ENCODE measurements around the gene IFT27.
"Not testable (repeated sequence)": the region's sequence is repeated elsewhere in the genome, so short reads cannot be mapped to it uniquely, and the experiment has no call there.

The IFT27 gene

DNA sequence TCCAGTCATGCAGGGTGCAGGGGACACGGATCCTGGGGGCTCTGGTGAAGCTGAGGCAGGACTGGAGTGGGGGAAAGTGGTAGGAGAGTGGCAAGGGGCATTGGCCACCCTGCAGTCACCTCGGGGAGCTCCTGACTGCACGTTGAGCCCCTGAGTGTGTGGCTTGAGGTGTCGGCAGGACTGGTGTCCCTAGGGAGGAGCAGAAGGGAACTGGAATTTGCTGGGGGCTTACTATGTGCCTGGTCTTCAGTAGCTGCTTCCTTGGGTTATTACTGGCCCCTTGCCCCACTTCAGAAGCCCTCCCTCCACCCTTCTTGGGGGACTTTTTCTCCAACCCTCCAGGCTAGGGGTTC lies 31.5 kb downstream of the IFT27 start:
- no peak for DNase-seq (ENCODE audit: low read depth)

DNA sequence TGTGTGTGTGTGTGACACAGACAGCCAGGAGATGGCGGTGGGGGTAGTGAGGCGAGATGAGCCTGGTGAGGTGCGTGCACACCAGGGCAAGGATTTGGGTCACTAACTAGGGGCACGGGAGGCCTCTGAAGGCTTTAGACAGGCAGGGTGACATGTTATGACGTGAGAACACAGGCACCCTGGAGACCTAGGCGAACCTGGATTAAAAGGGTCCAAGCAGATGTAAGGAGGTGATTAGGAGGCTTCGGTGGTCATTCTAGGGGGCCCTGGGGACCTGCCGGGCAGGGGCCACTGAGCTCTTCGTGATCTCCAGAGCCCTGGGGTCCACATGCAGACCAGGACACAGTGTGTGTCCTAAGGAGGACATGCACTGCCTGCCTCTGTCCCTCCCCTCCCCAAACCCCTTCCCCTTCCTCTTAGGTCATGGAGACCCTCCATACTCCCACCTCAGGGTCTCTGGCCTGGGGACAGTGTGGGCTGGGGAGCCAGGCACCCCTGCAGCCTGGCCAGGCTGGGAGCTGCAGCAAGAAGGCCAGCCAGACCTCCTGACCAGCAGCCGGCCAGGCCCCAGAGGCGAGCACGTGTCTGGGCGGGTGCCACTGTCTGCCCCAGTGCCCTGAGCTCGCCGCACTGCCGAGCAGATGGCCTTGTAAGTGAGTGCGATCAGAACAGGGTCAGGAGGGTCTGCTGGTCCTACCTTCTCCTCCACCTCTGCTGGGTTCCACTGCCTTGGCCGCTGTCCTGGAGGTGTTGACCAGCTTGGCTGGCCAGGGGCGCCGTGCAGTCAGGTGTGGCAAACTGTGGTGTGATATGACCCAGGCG lies 32.1 kb downstream of the IFT27 start:
- DNase-seq (ENCODE audit: low read depth), result no peak

DNA sequence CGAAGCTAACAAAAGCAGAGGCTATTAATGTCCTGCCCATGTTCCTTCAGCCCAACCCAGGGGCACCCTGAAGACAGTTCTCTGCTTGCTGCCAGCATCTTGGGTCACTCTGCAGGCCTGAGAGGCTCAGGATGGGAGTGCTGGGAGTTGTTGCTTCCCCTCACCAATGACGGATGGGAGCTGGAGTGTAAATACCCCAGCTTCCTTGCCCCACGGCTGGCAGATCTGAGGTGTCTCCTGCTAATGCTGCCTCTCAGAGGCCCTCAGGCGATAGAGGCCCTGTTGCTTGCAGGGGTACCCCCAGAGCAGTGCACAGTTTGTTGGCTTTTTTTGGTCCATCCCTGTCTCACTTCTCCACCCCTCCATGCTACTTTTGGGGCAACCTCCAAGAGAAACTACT lies 32.9 kb downstream of the IFT27 start:
- no peak for DNase-seq (ENCODE audit: low read depth)

DNA sequence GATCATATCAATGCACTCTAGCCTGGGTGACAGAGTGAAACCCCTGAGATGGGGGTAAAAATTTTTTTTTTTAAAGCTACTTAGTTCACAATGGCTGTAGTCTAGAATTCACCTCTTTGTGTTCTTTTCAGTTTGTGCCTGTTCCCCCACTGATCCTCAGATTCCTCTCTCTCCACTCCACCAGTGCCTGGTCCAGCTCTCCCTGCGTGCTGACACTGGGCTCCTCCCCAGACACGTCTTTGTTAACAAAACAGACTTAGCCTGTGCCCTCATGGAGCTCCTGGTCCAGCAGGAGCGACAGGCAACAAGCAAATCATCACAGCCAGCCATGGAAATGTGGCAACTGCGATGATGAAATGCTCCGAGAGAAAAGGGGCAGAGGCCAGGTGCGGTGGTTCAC lies 34.0 kb downstream of the IFT27 start:
- DNase-seq (ENCODE audit: low read depth), result no peak

DNA sequence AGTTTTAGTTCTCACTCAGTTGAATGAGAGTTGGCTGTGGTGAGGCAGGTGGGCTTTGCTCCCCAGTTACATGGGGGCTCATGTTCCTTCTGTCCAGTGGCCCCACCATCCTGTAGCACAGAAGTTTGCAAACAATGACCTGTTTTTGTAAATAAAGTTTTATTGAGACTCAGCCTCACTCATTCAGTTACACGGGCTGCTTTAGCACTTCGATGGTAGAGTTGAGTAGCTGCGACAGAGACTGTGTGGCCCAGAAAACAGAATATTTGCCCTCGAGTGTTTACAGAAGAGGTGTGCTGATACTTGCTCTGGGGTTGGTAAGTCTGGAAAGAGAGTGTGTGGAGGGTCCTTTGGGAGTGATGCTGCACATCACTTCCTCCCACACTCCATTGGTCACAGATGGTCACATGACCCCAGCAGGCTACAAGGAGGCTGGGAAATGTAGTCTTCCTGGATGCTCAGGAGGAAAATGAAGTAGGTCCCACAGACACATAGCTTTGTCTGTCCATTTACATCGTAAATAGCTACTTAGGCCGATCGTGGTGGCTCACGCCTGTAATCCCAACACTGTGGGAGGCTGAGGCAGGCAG lies 34.6 kb downstream of the IFT27 start:
- DNase-seq (ENCODE audit: low read depth), result no peak

DNA sequence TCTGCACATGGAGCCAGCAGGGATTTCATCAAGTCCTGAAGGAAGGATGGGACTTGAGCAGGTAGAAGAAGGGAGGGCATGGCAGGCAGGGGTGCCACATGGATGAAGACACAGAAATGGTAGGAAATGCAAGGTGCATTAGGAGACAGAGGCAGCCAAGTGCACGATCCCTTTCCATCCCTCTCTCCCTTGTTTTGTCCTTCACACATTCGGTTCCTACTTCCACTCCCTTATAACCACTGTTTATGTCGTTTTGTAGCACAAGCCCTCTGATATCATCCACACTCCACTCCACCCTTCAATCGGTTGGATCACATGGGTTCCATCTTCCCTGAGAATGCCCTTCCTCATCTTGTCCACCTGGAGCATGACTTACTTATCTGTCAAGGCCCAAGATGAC lies 35.2 kb downstream of the IFT27 start:
- DNase-seq (ENCODE audit: low read depth), result no peak

DNA sequence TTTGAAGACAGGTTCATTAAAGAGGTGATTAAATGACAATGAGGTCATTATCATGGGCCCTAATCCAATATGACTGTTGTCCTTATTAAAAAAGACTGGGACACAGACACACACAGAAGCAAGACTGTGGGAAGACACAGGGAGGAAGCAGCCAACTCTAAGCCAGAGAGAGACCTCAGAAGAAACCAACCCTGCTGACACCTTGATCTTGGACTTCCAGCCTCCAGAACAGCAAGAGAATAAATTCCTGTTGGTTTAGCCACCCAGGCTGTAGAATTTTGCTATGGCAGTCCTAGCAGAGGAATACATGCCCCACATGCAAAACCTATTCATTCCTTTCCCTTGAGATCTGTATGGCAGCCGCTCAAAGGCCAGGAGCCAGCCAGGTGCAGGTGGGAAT lies 36.7 kb downstream of the IFT27 start:
- no peak for DNase-seq (ENCODE audit: low read depth)

DNA sequence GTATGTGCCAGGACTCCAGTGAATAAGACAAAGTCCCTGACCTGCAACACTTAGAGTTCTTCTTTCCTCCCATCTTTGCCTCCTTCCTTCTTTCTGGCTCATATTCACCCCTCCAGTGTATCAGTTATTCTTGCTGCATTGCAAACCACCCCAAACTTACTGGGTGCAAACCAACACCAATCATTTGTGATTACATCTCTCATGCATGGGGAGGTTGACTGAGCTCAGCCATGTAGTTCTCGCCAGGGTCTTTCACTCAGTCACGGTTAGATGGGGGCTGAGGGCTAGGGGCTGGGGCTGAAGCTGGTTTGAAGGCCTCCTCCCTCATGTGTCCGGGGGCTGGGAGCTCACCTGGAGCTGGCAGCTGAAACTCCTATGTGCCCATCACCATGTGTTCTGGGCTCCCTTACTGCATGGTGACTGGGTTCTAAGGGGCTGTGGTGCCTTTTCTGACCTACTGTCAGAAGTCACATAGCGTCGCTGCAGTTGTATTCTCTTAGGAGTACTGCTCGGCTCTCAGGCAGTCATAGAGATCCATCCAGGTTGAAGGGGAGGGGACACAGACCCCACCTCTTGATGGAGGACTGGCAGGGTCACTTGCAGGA lies 37.4 kb downstream of the IFT27 start:
- no peak for DNase-seq (ENCODE audit: low read depth)

DNA sequence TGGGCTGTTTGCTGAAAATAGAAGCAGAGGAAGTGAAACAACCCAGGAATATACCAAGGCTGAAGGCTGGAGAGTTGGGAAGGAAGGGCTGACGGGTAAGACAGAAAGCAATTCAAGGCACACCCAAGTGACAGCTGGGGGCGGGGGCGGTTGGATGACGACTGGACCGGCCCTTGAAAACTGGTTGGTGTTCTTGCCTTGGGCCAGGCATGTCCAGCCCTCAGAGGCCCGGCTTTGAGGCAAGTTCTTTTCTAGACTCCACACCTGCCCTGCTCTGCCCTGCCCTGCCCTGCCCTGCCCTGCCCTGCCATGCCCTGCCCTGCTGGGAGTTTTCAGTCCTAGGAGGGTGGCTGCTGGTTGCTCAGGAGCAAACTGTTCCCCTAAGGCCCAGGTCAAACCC lies 38.1 kb downstream of the IFT27 start:
- DNase-seq (ENCODE audit: low read depth), result no peak

DNA sequence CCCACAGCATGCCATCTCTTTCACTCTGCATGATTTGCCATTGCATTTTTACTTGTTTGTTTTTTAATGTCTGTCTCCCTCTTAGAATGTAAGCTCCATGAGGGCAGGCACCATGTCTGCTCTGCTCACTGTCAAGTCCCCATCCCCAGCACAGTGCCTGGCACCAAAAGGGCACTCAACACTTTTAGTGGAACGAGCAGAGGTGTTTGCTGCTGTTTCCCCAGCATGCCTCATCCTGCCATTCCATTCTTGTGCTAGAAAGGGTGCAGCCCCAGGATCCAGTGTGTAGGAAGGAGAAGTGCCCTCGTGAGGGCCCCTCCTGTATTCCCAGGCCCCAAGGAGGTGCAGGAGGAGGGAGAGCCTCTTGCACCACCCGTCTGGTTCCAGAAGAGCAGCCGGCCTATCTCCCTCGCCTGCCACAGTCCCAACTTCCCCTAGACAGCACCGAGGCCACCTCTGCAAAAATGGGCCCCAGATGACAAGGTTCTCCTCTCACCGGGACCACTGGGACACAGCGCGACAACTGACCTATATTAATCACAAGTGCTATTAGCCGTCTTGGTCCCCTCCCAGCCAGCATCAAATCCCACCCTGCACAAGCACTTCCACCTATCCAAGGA lies 39.1 kb downstream of the IFT27 start:
- DNase-seq (ENCODE audit: low read depth), result no peak

DNA sequence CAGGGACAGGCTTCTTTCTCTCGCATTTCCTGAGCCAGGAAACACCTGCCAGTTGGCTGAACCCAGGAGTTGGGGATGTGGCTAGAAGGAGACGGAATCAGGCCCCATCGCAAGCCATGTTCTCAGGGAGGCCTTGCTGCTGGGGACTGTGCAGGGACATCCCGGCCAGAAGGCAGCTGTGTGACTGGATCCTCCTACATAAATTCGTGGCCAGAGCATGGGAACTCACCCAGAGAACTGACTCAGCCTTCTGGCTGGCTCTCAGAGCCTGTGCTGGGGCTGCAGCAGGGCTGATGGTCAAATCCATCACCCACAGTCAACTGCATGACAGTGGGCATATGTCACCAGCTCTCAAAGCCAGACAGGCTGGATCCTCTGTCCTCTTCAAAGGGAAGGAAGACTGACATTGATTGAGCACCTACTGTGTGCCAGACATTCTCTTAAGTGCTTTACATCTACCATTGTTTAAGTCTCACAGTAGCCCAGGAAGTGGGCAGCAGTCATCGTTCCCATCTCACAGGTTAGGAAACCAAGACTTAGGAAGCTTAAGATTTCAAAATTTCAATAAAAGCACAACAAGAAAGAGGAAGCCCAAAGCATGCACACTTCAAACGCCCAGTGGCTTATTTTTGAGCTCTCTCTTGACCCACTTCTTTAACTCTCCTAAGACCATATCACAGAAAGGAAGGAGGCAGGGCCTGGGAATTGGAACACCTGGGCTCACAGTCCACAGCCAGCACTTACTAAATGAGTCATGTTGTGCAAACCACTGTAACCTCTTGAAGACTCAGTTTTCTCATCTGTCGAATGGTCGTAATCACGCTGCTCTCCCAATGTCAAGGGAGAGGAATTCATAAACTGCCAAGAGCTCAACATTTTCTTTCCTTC lies 41.5 kb downstream of the IFT27 start:
- DNase-seq (ENCODE audit: low read depth), result no peak

DNA sequence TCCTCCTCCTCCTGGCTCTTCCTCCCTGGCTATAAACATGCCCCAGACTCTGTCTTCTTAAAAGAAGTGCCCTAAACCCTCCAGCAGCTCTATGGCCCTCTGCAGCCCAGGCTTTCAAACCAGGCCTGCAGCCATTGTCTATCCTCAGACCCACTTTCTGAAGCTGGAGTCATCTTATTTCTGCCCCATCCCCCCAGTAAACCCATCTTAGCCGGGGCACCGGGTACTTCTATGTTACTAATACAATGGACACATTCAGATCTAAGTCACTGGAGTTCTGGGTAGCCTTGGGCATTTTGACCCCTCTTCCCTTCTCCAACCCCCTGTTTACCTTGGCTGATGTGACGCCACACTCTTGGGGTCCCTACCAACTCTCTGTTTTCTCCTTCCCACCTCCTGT lies 42.6 kb downstream of the IFT27 start:
- DNase-seq (ENCODE audit: low read depth), result no peak

DNA sequence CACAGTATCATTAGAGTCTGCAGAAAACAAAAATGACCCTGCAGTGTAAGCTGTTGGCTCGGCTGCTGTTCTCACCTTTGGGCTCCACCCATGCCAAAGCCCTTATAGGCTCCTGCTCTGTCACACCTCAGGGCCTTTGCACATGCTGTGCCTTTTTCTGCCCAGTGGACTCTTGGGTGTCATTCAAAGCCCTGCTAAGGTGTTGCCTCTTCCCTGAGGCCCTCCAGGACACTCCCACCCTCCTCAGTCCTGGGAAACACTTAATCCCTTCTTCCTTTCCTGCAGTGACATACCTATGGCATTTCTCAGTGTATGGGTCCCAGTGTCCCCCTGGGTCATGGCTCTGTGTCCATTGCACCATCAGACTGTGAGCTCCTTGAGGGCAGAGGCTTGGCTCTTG lies 43.3 kb downstream of the IFT27 start:
- no peak for DNase-seq (ENCODE audit: low read depth)

DNA sequence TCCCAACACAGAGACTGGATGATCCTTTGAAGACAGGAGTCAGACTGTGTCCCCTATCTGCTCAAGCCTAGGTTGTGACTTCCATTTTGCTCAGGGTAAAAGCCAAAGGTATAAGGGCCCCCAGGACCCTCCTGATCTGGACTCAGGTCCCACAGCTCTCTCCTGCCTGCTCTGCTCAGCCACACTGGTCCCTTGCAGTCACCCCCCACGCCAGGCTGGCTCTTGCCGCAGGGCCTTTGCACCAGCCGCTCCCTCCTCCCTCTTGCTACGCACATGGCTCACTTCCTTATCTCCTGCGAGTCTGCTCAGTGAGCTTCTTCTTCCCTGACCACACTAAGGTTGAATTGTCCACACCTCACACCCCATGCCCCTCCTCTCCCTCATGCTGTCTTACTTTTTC lies 44.0 kb downstream of the IFT27 start:
- no peak for DNase-seq (ENCODE audit: low read depth)

DNA sequence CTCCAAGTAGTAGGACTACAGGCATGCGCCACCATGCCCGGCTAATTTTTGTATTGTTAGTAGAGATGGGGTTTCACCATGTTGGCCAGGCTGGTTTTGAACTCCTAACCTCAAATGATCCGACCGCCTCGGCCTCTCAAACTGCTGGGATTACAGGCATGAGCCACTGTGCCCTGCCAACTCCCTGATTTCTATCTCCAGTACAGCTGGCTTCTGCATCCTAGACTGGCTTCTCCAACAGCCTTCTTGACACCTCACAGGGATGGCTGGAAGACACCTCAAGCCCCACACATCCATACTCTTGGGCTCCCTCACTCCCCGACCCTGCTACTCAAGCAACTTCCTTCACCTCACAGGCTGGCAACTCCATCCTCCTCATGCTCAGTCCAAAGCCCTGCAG lies 44.6 kb downstream of the IFT27 start:
- DNase-seq (ENCODE audit: low read depth), result not testable (repeated sequence)

DNA sequence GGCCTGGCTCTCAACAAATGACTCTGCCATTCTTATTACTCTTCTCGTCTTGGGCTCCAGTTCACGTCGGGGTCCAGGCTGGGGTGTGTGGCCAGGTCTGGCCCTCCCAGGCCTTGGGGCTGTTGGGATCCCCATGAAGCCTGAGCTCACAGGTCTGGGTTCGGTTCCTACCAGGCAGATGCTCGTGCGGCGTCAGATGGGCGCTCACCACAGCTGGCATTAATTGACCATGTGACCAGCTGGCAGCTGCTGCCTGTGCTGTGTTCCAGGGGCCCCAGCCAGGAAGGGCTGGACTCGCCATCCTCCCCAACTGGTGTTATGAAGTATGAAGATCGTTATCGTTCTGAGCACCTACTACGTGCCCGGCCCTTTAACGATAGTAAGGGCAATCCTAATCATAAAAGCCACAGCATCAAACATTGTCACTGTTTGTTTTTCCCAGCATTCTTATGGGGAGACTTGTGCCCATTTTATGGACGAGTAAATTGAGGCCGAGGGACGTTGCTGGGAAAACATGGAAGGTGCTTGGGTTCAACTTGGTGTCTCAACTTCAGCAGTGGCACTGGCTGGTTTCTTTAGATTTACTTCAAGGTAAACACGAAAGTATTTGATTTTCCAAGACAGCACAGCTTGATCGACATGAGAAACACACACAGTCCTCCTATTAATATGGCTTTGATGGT lies 45.6 kb downstream of the IFT27 start:
- no peak for DNase-seq (ENCODE audit: low read depth)

DNA sequence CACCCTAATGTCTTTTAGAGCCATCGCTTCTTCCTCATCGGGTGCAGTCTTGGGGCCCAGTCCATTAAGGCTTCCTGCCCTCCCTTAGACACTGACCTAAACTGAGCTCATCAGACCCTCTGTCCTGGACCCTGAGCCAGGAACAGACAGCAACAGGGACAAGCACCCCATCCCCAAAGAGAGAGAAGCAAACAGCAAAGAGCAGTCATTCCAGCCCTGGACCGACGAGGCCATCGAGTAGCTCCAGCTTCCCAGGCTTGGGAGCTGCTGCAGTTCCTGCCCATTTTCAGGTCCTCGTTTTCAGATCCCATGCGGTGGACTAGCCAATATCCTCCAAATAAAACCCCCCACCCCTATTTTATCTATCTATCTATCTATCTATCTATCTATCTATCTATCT lies 46.6 kb downstream of the IFT27 start:
- no peak for DNase-seq (ENCODE audit: low read depth)

DNA sequence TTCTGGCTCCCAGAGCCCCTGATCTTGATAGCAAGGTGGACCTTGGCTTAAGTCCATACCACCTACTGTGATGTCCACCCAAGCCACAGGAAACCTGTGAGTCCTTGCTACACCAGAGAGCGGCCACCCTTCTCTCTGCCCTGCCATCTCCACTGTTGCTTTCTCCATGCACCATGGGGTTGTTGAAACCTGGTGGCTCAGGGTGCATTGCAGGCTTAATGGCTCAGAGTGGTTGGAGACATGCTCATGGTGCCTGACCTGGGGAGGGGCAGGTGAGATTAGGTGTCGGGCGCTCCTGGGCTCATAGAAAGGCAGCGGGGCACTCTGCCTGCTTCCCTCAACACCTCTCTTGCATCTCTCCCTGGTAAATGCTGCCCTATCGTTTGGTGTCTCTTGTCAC lies 47.4 kb downstream of the IFT27 start:
- no peak for DNase-seq (ENCODE audit: low read depth)

DNA sequence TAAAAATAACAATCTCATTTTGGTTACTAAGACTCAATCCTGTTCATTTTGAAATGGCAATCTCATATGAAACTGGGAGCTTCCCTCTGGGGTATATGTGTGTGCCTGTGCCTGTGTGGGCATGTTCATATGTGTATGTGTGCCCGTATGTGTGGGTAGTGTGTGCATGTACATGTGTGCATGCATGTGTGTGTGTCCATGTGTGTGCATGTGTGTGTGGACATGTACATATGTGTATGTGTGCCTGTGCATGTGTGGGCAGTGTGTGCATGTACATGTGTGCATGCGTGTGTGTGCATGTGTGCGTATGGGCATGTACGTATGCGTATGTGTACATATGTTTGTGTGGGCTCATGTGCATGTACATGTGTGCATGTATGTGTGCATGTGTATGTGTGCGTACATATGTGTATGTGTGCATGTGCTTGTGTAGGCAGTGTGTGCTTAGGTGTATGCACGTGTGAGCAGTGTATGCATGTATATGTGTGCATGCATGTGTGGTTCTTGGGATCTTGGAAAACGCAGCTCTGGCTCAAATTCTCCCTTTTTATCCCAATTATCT lies 47.9 kb downstream of the IFT27 start:
- DNase-seq (ENCODE audit: low read depth), result no peak

DNA sequence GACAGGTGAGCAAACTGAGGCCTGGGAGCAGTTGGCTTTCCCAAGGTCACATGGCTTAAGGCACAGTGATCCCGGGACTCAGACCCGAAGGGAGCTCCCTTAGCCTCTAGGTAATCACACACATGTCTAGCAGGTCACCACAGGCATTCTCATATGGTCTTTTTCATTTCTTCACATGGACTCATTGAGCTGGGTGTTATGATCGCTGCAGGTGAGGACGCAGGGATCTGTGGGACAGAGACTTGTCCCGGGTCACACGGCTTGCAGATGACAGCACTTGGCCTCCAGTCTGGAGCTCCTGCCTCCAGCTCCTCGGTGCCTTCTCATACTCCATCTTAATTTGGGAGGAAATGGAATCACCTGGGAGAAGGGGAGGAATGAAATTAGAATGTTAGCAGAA lies 48.8 kb downstream of the IFT27 start:
- DNase-seq (ENCODE audit: low read depth), result no peak

DNA sequence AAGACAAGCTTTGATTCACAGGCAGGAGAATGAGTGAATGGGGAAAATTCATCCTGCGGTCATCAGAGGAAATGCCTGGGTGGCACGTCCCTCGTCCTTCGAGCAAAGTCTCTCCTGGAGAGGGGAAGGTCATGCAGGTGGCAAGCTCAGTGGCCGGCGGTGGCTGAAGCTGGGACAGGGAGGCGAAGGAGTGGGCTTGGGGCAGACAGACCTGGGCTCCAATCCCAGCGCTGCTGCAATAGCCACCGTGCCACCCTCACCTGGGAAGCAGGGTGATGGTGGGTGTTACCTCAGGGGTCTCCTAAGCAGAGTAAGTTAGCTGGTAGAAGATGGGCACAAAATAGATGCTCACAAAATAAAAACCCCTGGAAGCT lies 49.9 kb downstream of the IFT27 start:
- DNase-seq (ENCODE audit: low read depth), result no peak

Measured in T follicular helper cell (primary cell).